GM12878 (cell line): ENCODE measurements around the gene KIF5A. TPM values are rescaled to one million over a fixed set of nuclear protein-coding genes. Genes with fewer than 3 reads are reported as not detected.

ENCODE experiments used
- ATAC-seq: fragments of 200-7000 bp; cut with Tn5 transposase; 3 replicates; pipeline ENCODE4 v1.9.1; 2020; ENCODE audit warnings: mild to moderate bottlenecking, moderate library complexity
- BruUV-seq: library from RNA; stranded (reverse); fragments of 400-500 nt; replicated peaks from 2 replicates; lab custom pipeline; 2021; lab: Mats Ljungman, UMichigan
- CTCF ChIA-PET: fragments of 300-600 bp; sonication (Branson Sonifier 250); formaldehyde crosslinking; extraction: SDS; loops from one replicate; lab custom pipeline; 2021; ENCODE audit warnings: inconsistent platforms; lab: Yijun Ruan, JAX
- POLR2A ChIA-PET: fragments of 350-600 bp; formaldehyde crosslinking; extraction: SDS; loops from one replicate; lab custom pipeline; 2021; ENCODE audit warnings: inconsistent platforms; lab: Charles Lee
- RAD21 ChIA-PET: fragments of 300-600 bp; sonication (Branson Sonifier 250); formaldehyde crosslinking; loops from one replicate; lab custom pipeline; 2023; ENCODE audit warnings: antibody characterized with exemption; ENCODE audit not compliant: unreplicated experiment; lab: Charles Lee
- SMC1A ChIA-PET: fragments of 300-600 bp; sonication (Branson Sonifier 250); formaldehyde crosslinking; loops from one replicate; lab custom pipeline; 2023; ENCODE audit not compliant: unreplicated experiment, uncharacterized antibody; lab: Charles Lee
- DNase-seq: peaks from one replicate; pipeline ENCODE4 v3.0.0-alpha.2; 2011; ENCODE audit warnings: low read depth, low spot score
- FAIRE-seq: peaks from 3 replicates; lab custom pipeline; 2011; peaks lifted over from hg19 to GRCh38; lab: Jason Lieb, UNC
- H2AFZ ChIP-seq: 2 replicates; pipeline ENCODE4 v1.6.0; 2011; ENCODE audit warnings: low read depth, low read length, control low read depth; ENCODE audit not compliant: control insufficient read depth
- H3K27ac ChIP-seq: 2 replicates; pipeline ENCODE4 v1.5.1; 2011; ENCODE audit warnings: control low read depth; ENCODE audit not compliant: control insufficient read depth, insufficient read depth
- H3K27me3 ChIP-seq, 2 experiments: replicated peaks in 1 of 2; 2 replicates each; pipeline versions ENCODE4 v1.6.0 to v1.6.1; 2011; ENCODE audit warnings: low read length in 1 of 2; ENCODE audit not compliant: control insufficient read depth in 2 of 2, insufficient read depth in 2 of 2
- H3K36me3 ChIP-seq, 2 experiments: 2 replicates each; pipeline ENCODE4 v1.5.1; 2011; ENCODE audit warnings: low read length in 1 of 2; ENCODE audit not compliant: control insufficient read depth in 2 of 2, insufficient read depth in 2 of 2
- H3K4me1 ChIP-seq: 2 replicates; pipeline ENCODE4 v1.6.1; 2011; ENCODE audit warnings: mild to moderate bottlenecking, low read length, moderate library complexity, mixed read lengths; ENCODE audit not compliant: control insufficient read depth, insufficient read depth
- H3K4me2 ChIP-seq: 2 replicates; pipeline ENCODE4 v1.6.0; 2011; ENCODE audit warnings: control low read depth; ENCODE audit not compliant: control insufficient read depth, insufficient read depth
- H3K4me3 ChIP-seq: fragments of 200-600 bp; sonication (generic); 2 replicates; pipeline ENCODE4 v1.5.1; 2016
- H3K79me2 ChIP-seq: 2 replicates; pipeline ENCODE4 v1.6.0; 2011; ENCODE audit warnings: low read length; ENCODE audit not compliant: control insufficient read depth, insufficient read depth
- H3K9ac ChIP-seq: 2 replicates; pipeline ENCODE4 v1.8.0; 2011; ENCODE audit warnings: low read length, control low read depth, mixed read lengths; ENCODE audit not compliant: control insufficient read depth, insufficient read depth
- H3K9me3 ChIP-seq: replicated peaks from 3 replicates; pipeline ENCODE4 v1.5.1; 2011; ENCODE audit warnings: mild to moderate bottlenecking, low read length; ENCODE audit not compliant: control insufficient read depth, insufficient read depth
- H4K20me1 ChIP-seq: 2 replicates; pipeline ENCODE4 v1.6.0; 2011; ENCODE audit not compliant: control insufficient read depth, insufficient read depth
- IKZF1 ChIP-seq: fragments of 450-650 bp; conservative IDR thresholded peaks from 2 replicates; pipeline ENCODE4 v1.6.1; 2017; ENCODE audit warnings: antibody characterized with exemption, mild to moderate bottlenecking
- NFYA ChIP-seq: IDR thresholded peaks from 2 replicates; pipeline ENCODE4 v1.6.1; 2011; ENCODE audit warnings: low read depth, mild to moderate bottlenecking, low read length, improper control_type of control experiment, borderline replicate concordance
- NRF1 ChIP-seq: conservative IDR thresholded peaks from 2 replicates; pipeline ENCODE4 v1.6.1; 2011; ENCODE audit warnings: mild to moderate bottlenecking, low read depth, low read length, improper control_type of control experiment
- POU2F2 ChIP-seq: IDR thresholded peaks from 3 replicates; pipeline ENCODE4 v1.6.1; 2011; ENCODE audit warnings: low read depth, mild to moderate bottlenecking, low read length, borderline replicate concordance
- RUNX3 ChIP-seq: IDR thresholded peaks from 2 replicates; pipeline ENCODE4 v1.6.1; 2012; ENCODE audit warnings: low read length, inconsistent platforms
- SMAD5 ChIP-seq: IDR thresholded peaks from 2 replicates; pipeline ENCODE4 v1.6.1; 2016; ENCODE audit warnings: antibody characterized with exemption, low read depth
- ZBED1 ChIP-seq: IDR thresholded peaks from 2 replicates; pipeline ENCODE4 v1.6.1; 2016; ENCODE audit warnings: borderline replicate concordance
- ZNF622 ChIP-seq: fragments of 450-650 bp; IDR thresholded peaks from 2 replicates; pipeline ENCODE4 v1.6.1; 2017; ENCODE audit warnings: mild to moderate bottlenecking, inconsistent platforms
- ZZZ3 ChIP-seq: IDR thresholded peaks from 2 replicates; pipeline ENCODE4 v1.6.1; 2011; ENCODE audit warnings: low read depth; ENCODE audit not compliant: control insufficient read depth, insufficient read length
- whole genome bisulfite sequencing: methylation state at CpG from one replicate; pipeline ENCODE4 v1.1.6; 2016; ENCODE audit warnings: low lambda C conversion rate; ENCODE audit not compliant: insufficient replicate concordance, insufficient coverage; ENCODE audit errors: missing lambda C conversion rate; 5-methylcytosine and 5-hydroxymethylcytosine counted together
- in situ Hi-C: fragments of 300-500 bp; cut with MboI; formaldehyde crosslinking; loops from 9 replicates; pipeline ENCODE4 v1.14.3; 2018; ENCODE audit warnings: mixed read lengths
- intact Hi-C: fragments of 100-400 bp; cut with micrococcal nuclease; formaldehyde crosslinking; loops from one replicate; pipeline ENCODE4 v1.14.2; 2022; ENCODE audit not compliant: unreplicated experiment
- polyA plus RNA-seq, 11 experiments: library from polyadenylated mRNA; depleted of rRNA in 4 of 11; unstranded in 6 of 11; stranded (reverse) in 5 of 11; fragments of >200 nt; fragmentation: Nextera tagmentation in 4 of 11; fragmentation: Illumina TruSeq in 1 of 11; extraction: Ambion mirVana in 4 of 11; extraction: Trizol in 1 of 11; gene quantifications; 1 replicate in 1 of 11; 2 replicates in 10 of 11; pipeline versions ENCODE4 v1.2.1 to v1.2.3, GENCODE V29; 2011 to 2016; ENCODE audit warnings: inconsistent platforms in 2 of 11, missing spikeins in 2 of 11, low read depth in 1 of 11
- total RNA-seq, 4 experiments: library from RNA; depleted of rRNA in 3 of 4; stranded (reverse); fragments of >200 nt in 3 of 4; fragmentation: Illumina TruSeq in 1 of 4; extraction: Trizol in 1 of 4; gene quantifications; 2 replicates each; pipeline versions ENCODE4 v1.2.1 to v1.2.3, GENCODE V29; 2013 to 2021
- TF ChIP-seq, protein P1 (sequence below): IDR thresholded peaks from 2 replicates; pipeline ENCODE4 v1.6.1; 2012; ENCODE audit warnings: low read depth, low read length, improper control_type of control experiment
- TF ChIP-seq, protein P2 (sequence below): fragments of 450-650 bp; IDR thresholded peaks from 2 replicates; pipeline ENCODE4 v1.6.1; 2018; ENCODE audit warnings: mild to moderate bottlenecking, low read depth, moderate library complexity; ENCODE audit not compliant: partially characterized antibody
- TF ChIP-seq, protein P3 (sequence below): IDR thresholded peaks from 2 replicates; pipeline ENCODE4 v1.6.1; 2012; ENCODE audit warnings: mild to moderate bottlenecking, low read depth, low read length

Gene KIF5A
- total and polyA plus RNA-seq, 10 of the 15 experiments (the other 5 are each of a cell fraction or from before 2014, with no cell fraction given), result 0.35 to 2.9 (median 0.97) TPM

DNA sequence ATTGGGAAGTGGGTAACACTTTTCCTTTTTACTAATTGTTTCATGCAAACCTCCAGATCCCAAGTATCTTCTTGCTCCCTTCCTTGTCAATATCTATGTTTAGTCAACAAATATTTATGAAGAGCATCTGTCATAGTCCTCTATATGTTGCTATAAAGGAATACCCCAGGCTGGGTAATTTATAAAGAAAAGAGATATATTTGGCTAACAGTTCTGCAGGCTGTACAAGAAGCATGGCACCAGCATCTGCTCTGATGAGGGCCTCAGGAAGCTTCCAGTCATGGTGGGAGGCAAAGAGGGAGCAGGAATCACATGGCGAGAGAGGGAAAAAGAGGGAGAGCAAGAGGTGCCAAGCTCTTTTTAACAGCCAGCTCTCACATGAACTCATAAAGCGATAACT is 4.6 kb downstream of the KIF5A start:
- RAD21 ChIA-PET, result no interaction called here
- SMC1A ChIA-PET, result no interaction called here
- no peak for FAIRE-seq
- no peak overlapping the region for H3K9ac ChIP-seq
- H2AFZ ChIP-seq, result no peak overlapping the region
- TF ChIP-seq ZNF622 (no peak), NRF1 (no peak)
- no peaks in the 10 kb centered on the region for H3K36me3 ChIP-seq
- no peak overlapping the region for H3K4me3 ChIP-seq
- H3K4me2 ChIP-seq, result no peak overlapping the region
- CTCF ChIA-PET, result interaction anchor here (1.7 kb wide), 1 partner anchor 99 kb away, joined by 4 read pairs; the partner anchor contains the start of gene INHBE
- peaks cover 0 to 3% of the 10 kb centered on the region in 2 experiments; a peak in 1 of 4 replicates for H3K27me3 ChIP-seq
- no TSS peak for BruUV-seq
- POLR2A ChIA-PET, result no interaction called here
- no peak for DNase-seq
- intact Hi-C loops (no loop called here), in situ Hi-C loops (no loop called here)
- H3K79me2 ChIP-seq, result no peaks in the 10 kb centered on the region
- H3K4me1 ChIP-seq, result 0 out of 2 replicates have a peak, but pooled peaks cover under 1% of the 10 kb centered on the region
- no peak for ATAC-seq
- no peak overlapping the region for H3K27ac ChIP-seq
- H3K9me3 ChIP-seq, result no peaks in the 10 kb centered on the region
- WGBS, result 75% methylated on average over 2 of the region's 2 CpGs
- H4K20me1 ChIP-seq, result no peaks in the 10 kb centered on the region

DNA sequence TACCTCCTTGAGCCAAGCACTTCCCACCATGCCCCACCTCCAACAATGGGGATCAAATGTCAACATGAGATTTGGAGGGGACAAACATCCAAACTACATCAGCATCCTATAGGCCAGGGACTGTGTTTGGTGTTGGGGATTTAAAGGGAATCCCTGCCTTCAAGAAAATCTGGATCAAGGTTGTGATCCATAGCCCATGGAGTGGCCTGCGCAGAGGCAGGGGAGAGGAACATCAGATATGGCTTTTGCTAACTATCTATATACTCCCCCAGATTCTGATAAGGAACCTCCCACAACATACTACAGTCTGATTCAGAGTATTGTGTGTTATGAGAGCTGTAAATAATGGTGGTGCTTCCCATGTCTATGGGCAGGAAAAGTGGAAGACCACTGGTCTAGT is 5.1 kb downstream of the KIF5A start:
- H4K20me1 ChIP-seq, result no peaks in the 10 kb centered on the region
- 47% methylated on average over 1 of the region's 1 CpG for WGBS
- no peaks in the 10 kb centered on the region for H3K9me3 ChIP-seq
- no peak overlapping the region for H3K9ac ChIP-seq
- ChIA-PET CTCF (interaction anchor here (1.7 kb wide), 1 partner anchor 100 kb away, joined by 4 read pairs; the partner anchor contains the start of gene INHBE), RAD21 (no interaction called here), SMC1A (no interaction called here), POLR2A (no interaction called here)
- no peaks in the 10 kb centered on the region for H3K79me2 ChIP-seq
- H3K36me3 ChIP-seq, result no peaks in the 10 kb centered on the region
- ATAC-seq (no peak), FAIRE-seq (no peak), DNase-seq (no peak)
- no peak overlapping the region for H3K27ac ChIP-seq
- no peak overlapping the region for H2AFZ ChIP-seq
- no TSS peak for BruUV-seq
- in situ Hi-C loops, result no loop called here
- no peak overlapping the region for H3K4me2 ChIP-seq
- H3K27me3 ChIP-seq, result peaks cover 0 to 3% of the 10 kb centered on the region in 2 experiments; a peak in 1 of 4 replicates
- no peaks in the 10 kb centered on the region for H3K4me1 ChIP-seq
- no peak overlapping the region for H3K4me3 ChIP-seq
- intact Hi-C loops, result no loop called here
- TF ChIP-seq, protein P1, sequence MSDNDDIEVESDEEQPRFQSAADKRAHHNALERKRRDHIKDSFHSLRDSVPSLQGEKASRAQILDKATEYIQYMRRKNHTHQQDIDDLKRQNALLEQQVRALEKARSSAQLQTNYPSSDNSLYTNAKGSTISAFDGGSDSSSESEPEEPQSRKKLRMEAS, result no peak
- TF ChIP-seq IKZF1, result no peak
- no peak for TF ChIP-seq ZZZ3
- no peak for TF ChIP-seq RUNX3
- TF ChIP-seq POU2F2, result no peak
- TF ChIP-seq ZBED1, result no peak
- TF ChIP-seq NFYA, result no peak
- TF ChIP-seq, protein P2, sequence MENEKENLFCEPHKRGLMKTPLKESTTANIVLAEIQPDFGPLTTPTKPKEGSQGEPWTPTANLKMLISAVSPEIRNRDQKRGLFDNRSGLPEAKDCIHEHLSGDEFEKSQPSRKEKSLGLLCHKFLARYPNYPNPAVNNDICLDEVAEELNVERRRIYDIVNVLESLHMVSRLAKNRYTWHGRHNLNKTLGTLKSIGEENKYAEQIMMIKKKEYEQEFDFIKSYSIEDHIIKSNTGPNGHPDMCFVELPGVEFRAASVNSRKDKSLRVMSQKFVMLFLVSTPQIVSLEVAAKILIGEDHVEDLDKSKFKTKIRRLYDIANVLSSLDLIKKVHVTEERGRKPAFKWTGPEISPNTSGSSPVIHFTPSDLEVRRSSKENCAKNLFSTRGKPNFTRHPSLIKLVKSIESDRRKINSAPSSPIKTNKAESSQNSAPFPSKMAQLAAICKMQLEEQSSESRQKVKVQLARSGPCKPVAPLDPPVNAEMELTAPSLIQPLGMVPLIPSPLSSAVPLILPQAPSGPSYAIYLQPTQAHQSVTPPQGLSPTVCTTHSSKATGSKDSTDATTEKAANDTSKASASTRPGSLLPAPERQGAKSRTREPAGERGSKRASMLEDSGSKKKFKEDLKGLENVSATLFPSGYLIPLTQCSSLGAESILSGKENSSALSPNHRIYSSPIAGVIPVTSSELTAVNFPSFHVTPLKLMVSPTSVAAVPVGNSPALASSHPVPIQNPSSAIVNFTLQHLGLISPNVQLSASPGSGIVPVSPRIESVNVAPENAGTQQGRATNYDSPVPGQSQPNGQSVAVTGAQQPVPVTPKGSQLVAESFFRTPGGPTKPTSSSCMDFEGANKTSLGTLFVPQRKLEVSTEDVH, result no peak
- TF ChIP-seq SMAD5, result no peak
- TF ChIP-seq, protein P3, sequence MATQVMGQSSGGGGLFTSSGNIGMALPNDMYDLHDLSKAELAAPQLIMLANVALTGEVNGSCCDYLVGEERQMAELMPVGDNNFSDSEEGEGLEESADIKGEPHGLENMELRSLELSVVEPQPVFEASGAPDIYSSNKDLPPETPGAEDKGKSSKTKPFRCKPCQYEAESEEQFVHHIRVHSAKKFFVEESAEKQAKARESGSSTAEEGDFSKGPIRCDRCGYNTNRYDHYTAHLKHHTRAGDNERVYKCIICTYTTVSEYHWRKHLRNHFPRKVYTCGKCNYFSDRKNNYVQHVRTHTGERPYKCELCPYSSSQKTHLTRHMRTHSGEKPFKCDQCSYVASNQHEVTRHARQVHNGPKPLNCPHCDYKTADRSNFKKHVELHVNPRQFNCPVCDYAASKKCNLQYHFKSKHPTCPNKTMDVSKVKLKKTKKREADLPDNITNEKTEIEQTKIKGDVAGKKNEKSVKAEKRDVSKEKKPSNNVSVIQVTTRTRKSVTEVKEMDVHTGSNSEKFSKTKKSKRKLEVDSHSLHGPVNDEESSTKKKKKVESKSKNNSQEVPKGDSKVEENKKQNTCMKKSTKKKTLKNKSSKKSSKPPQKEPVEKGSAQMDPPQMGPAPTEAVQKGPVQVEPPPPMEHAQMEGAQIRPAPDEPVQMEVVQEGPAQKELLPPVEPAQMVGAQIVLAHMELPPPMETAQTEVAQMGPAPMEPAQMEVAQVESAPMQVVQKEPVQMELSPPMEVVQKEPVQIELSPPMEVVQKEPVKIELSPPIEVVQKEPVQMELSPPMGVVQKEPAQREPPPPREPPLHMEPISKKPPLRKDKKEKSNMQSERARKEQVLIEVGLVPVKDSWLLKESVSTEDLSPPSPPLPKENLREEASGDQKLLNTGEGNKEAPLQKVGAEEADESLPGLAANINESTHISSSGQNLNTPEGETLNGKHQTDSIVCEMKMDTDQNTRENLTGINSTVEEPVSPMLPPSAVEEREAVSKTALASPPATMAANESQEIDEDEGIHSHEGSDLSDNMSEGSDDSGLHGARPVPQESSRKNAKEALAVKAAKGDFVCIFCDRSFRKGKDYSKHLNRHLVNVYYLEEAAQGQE, result no peak
